Suppressor macrophage treated with lipopolysaccharide for 1 hour (primary cell): ENCODE data around the gene CNTNAP2.

Experiments used
- DNase-seq, 3 donors: peaks; one replicate each; pipeline ENCODE4 v3.0.0-alpha.2; 2020 to 2022

Gene CNTNAP2

DNA sequence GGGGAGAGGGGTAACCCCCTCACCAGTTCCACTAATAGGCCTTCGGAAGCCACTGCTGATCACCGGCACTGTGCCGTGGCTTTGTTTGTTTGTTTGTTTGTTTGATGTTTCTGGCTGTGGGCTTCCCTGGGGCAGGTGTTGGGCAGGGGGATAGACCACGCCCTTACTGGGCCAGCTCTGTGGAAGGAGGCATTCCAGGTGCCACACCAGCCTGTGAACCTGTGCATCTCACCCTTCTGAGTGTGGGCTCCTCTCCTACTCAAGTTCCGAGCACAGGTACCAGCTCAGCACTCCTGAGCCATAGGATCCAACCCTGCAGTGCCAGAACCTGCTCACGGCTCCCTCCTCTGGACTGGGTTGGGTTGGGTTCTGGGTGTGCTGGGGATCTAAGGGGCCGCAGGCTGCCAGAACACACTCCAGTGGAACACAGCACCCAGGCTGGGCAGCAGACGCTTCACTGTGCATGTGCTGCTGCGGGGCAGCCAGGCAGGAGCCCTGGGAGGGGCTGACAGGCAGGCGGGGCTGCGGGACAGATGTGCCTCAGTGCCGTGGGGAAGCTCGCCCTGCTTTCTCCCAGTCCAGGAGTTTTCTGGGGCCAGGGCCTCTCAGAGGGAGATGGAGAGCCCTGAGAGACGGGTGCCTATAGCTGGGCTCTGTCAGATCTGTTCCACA, 1053.9 kb downstream of the CNTNAP2 start:
- DNase-seq, result no peak

- no peak for DNase-seq
These were observed 1054.4 kb downstream of the CNTNAP2 start for GRCh38 chr7:147171013-147171391.

DNA sequence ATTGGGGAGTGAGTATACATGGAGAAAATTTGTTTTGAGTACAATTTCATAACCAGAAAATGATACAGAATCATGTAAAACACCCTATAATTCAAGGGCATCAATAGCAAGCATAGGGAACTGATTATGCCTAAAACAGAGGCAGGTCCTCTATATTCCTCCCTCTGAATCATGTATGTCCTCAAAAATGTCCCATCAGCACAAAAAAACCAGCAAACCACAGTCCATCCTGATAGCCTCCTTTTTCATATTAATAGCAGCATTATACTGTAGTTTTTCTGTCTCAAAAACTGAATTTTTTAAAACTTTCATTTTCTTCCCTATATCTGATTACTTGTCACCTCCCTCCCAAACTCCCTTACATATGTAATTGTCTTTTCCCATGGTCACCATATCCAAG, 1057.3 kb downstream of the CNTNAP2 start:
- no peak for DNase-seq

GRCh38 chr7:147182874-147183273, 1066.3 kb downstream of the CNTNAP2 start:
- DNase-seq, result no peak

DNA sequence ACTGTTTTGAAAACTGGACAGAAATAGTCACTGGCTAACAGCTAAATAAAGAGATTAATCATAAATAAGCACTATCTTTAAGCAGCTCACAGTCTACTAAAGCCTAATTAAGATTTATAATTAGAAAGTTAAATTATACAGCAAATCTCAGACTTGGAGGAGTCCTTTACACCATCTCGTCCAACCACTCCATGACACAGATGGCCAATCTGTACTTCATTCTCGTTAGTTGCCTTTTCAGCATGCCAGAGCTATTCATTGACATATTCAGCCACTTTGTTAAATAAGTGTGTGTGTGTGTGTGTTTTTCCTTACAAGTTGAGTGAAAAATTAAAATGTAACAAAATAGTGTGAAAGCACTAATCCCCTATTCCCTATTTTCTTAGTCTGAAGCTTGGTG, 1066.7 kb downstream of the CNTNAP2 start:
- DNase-seq, result no peak

- no peak for DNase-seq
These were observed 1071.9 kb downstream of the CNTNAP2 start for GRCh38 chr7:147188467-147188866.

- no peak for DNase-seq
These were observed 1076.9 kb downstream of the CNTNAP2 start for GRCh38 chr7:147193476-147193875.

DNA sequence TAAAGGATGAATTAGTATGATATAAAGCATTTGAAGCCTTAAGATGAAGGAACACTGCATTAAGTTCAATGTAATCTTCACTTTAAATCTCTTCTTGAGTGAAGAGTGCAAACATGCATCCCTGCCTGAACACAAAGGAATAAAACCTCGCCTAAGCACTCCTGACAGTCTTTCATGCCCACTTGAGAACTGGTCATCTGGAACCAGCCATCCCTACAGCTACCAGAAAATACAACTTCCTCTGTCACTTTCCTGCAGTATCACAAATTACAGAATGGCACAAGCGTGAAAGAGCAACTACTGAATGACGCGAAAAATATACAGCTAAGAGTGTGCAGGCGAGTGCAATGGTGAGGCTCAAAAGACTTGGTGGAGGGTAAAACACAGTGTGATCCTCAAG, 1079.9 kb downstream of the CNTNAP2 start:
- no peak for DNase-seq

DNA sequence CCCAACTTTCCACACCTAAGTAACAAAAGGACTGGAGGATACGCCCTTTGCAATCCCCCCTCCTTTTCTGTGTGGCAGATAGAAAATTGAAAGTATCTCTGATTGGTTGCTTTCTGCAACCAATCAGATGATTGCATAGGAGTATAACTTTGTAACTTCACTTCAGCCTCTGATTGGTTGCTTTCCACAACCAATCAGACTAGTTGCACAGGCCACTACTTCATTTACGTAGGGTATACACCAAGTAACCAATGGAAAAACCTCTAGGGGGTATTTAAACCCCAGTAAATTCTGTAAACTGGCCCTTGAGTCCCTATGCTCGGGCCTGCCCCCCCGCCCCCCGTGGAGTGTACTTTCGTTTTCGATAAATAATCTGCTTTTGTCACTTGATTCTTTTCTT, 1080.4 kb downstream of the CNTNAP2 start:
- DNase-seq, result no peak

GRCh38 chr7:147199868-147200267, 1083.3 kb downstream of the CNTNAP2 start:
- DNase-seq, result no peak

GRCh38 chr7:147207988-147208387, 1091.4 kb downstream of the CNTNAP2 start:
- no peak for DNase-seq

GRCh38 chr7:147231275-147231674, 1114.7 kb downstream of the CNTNAP2 start:
- DNase-seq, result no peak

DNA sequence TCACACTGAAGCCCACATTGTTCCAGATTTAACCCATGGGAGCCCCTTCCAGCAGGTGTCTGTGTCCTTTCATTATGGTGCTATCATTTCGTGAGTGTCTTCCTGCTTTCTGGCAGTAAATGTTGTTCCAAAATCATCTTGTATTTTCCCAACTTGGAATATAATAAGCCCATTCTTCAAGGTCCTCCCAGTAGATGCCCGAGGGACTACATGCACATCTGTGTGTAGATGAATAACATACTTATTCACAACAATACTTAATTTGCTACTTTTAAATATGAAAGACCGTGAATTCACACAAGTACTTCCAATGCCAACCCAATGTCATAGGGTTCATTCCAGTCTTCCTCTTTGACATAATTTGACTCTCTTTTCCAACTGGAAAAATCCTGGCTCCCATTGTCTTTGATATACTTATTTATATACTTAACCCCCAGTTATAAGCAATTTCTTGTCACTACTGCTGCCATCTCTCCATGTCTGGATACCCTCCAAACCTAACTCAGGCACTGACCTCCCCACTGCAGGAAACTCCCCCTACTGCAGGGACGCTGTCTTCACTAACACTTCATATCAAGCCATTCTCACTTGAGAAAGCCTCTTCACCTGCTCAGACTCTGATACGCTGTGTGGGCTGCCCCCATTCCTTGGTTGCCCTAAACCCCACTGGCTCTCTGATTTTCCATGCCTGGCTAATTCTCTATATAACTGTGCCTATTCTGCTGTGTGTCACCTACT, 1119.2 kb downstream of the CNTNAP2 start:
- no peak for DNase-seq

GRCh38 chr7:147240468-147240867, 1123.9 kb downstream of the CNTNAP2 start:
- DNase-seq, result no peak

DNA sequence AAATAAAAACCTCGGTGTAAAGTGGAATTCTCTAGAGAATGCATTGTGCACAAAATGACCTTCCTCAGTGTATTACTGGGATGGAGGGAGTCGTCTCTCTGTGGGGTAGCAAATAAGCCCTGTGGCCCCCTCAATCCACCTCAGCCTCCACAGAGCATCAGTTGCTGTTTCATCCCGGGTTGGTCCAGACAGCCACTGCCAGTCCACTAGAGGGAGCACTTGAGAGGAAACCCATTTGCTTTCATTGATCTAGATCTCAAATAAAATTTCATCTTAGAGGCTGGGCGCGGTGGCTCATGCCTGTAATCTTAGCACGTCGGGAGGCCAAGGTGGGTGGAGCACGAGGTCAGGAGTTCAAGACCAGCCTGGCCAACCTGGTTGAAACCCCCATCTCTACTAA, 1128.7 kb downstream of the CNTNAP2 start:
- DNase-seq, result peak; percentile 47 to 66 (median 64)

- DNase-seq, result no peak
These were observed 1133.4 kb downstream of the CNTNAP2 start for GRCh38 chr7:147249956-147250355.

- no peak for DNase-seq
These were observed 1135.2 kb downstream of the CNTNAP2 start for GRCh38 chr7:147251751-147252325.

DNA sequence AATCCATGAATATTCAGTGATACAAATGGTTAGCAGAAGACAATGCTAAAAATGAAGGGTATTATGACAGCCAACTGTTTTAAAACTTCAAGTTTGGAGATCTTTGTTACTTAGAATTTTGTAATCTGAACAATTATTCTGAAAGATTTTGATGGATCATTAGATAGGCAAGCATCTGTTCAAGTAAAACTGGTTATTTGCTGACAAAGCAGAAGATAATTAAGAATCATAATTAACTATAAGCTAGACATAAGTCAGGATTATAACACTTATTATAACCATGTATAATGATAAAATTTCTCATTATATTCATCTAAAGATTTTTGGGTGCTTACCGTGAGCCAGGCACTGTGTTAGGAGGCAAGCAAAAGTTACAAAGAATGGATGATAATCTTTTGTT, 1145.1 kb downstream of the CNTNAP2 start:
- no peak for DNase-seq

DNA sequence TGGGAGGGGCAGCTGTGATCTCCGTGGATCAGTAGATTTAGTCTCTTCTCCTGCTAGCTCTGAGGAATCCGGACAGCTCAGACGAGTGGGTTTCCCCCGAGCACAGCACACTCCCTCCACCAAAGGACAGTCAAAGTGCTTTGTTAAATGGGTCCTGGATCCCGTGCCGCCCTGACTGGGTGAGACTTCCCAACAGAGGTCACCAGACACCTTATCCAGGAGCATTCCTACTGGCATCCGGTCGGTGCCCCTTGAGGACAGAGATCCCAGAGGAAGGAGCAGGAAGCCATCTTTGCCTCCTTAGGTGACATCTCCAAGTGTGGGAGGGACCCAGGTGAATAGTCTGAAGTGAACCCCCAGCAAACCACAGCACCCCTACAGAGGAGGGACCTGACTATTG, 1148.9 kb downstream of the CNTNAP2 start:
- no peak for DNase-seq

GRCh38 chr7:147276106-147276505, 1159.5 kb downstream of the CNTNAP2 start:
- no peak for DNase-seq

DNA sequence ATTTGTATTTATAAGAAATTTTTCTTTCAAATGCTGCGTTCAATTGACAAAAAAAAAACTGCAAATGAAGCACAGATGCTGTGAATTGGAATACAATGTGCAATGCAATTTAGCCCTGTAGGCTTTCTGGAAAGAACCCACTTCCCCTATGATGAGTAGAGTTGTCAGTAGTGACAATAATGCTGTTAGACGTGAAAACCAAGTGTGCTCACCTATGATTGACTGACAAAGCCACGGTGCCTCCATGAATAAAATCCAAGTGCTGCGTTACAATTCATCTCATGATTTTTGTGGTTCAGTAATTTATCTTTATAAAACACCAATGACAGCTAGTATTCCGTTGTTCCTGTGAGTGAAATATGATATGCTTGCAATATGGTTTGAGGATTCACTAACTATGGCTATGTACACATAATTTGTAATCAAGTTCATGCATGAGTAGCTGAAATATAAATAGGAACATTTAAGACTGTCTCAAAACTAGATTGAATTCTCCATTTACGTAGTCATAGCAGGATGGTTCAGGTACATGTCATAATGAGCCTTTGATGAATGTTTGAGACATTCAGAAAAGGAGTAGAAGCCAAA, 1160.3 kb downstream of the CNTNAP2 start:
- DNase-seq, result no peak

DNA sequence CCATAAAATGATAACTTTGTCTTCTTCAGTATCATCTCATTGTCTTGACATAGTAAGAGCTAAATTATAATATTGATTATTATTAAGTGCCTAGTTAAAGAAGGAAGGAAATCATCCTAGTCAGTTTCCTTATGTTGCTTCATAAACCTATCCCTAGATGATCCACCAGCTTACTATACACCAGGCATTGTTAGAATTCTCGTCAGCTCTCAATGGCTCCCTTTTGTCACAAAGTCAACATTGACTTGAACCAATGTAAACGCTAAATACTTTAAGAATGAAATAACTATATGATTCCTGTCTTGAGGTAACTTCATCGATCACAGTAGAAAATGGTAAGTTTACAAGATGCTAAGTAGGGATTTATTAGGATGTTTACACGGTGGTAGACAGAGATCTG, 1162.9 kb downstream of the CNTNAP2 start:
- no peak for DNase-seq

GRCh38 chr7:147279964-147280374, 1163.4 kb downstream of the CNTNAP2 start:
- no peak for DNase-seq

- DNase-seq, result no peak
These were observed 1165.6 kb downstream of the CNTNAP2 start for GRCh38 chr7:147282204-147282603.
